IMR-90 (cell line): ENCODE measurements around the gene IL1RAP. TPM values are rescaled to one million over a fixed set of nuclear protein-coding genes. Genes with fewer than 3 reads are reported as not detected.

ENCODE experiments used
- ATAC-seq: fragments of 200-7000 bp; cut with Tn5 transposase; 2 replicates; pipeline ENCODE4 v1.9.1; 2020; ENCODE audit warnings: low read depth, mild to moderate bottlenecking, moderate library complexity
- BruUV-seq: library from RNA; stranded (reverse); fragments of 400-500 nt; replicated peaks from 2 replicates; lab custom pipeline; 2021; lab: Mats Ljungman, UMichigan
- CTCF ChIA-PET: fragments of 300-600 bp; formaldehyde crosslinking; extraction: SDS; loops from one replicate; lab custom pipeline; 2021; ENCODE audit warnings: antibody characterized with exemption; lab: Yijun Ruan, JAX
- POLR2A ChIA-PET: fragments of 300-600 bp; sonication (Branson Sonifier 250); formaldehyde crosslinking; loops from one replicate; lab custom pipeline; 2022; ENCODE audit warnings: antibody characterized with exemption; ENCODE audit not compliant: unreplicated experiment; lab: Charles Lee
- DNase-seq: peaks from one replicate; pipeline ENCODE4 v3.0.0; 2013
- H2AFZ ChIP-seq: replicated peaks from 2 replicates; pipeline ENCODE3; 2013; ENCODE audit warnings: low read length, mild to moderate bottlenecking; ENCODE audit not compliant: poor library complexity
- H2AK5ac ChIP-seq: 2 replicates; pipeline ENCODE4 v1.6.1; 2013; ENCODE audit warnings: low read depth, low read length, inconsistent platforms
- H2AK9ac ChIP-seq: replicated peaks from 2 replicates; pipeline ENCODE3; 2013; ENCODE audit warnings: mild to moderate bottlenecking, low read depth, low read length, moderate library complexity; ENCODE audit not compliant: poor library complexity
- H2BK120ac ChIP-seq: 2 replicates; pipeline ENCODE4 v1.6.1; 2013; ENCODE audit warnings: low read depth, low read length, inconsistent platforms
- H2BK15ac ChIP-seq: 3 replicates; pipeline ENCODE4 v1.6.1; 2013; ENCODE audit warnings: low read depth, low read length, inconsistent platforms
- H2BK20ac ChIP-seq: 2 replicates; pipeline ENCODE4 v1.6.1; 2013; ENCODE audit warnings: low read depth, mild to moderate bottlenecking, inconsistent platforms, low read length, moderate library complexity
- H2BK5ac ChIP-seq: 2 replicates; pipeline ENCODE4 v1.6.1; 2013; ENCODE audit warnings: mild to moderate bottlenecking, low read depth, low read length, inconsistent platforms; ENCODE audit not compliant: poor library complexity, severe bottlenecking
- H3K14ac ChIP-seq: replicated peaks from 2 replicates; pipeline ENCODE4 v1.6.1; 2013; ENCODE audit warnings: low read depth, low read length, inconsistent platforms
- H3K18ac ChIP-seq: 2 replicates; pipeline ENCODE4 v1.6.1; 2013; ENCODE audit warnings: low read depth, low read length, control low read depth
- H3K23ac ChIP-seq: 2 replicates; pipeline ENCODE4 v1.6.1; 2013; ENCODE audit warnings: low read depth, low read length, inconsistent platforms
- H3K27ac ChIP-seq: 2 replicates; pipeline ENCODE4 v1.5.1; 2013; ENCODE audit warnings: mild to moderate bottlenecking, control low read depth, low read length; ENCODE audit not compliant: insufficient read depth
- H3K27me3 ChIP-seq: 2 replicates; pipeline ENCODE4 v1.6.1; 2013; ENCODE audit warnings: low read length; ENCODE audit not compliant: control insufficient read depth, insufficient read depth
- H3K36me3 ChIP-seq: 2 replicates; pipeline ENCODE4 v1.6.1; 2013; ENCODE audit warnings: low read length, mixed read lengths; ENCODE audit not compliant: control insufficient read depth, insufficient read depth
- H3K4ac ChIP-seq: 2 replicates; pipeline ENCODE4 v1.6.1; 2013; ENCODE audit warnings: low read depth, low read length, inconsistent platforms
- H3K4me1 ChIP-seq: 2 replicates; pipeline ENCODE4 v1.6.1; 2013; ENCODE audit warnings: low read length, mixed read lengths; ENCODE audit not compliant: control insufficient read depth, insufficient read depth
- H3K4me2 ChIP-seq: 2 replicates; pipeline ENCODE4 v1.6.1; 2013; ENCODE audit warnings: low read depth, mild to moderate bottlenecking, control low read depth, low read length, moderate library complexity
- H3K4me3 ChIP-seq: 2 replicates; pipeline ENCODE4 v1.5.1; 2013; ENCODE audit warnings: low read depth, mild to moderate bottlenecking, control low read depth, low read length, moderate library complexity; ENCODE audit not compliant: insufficient read depth
- H3K56ac ChIP-seq: 2 replicates; pipeline ENCODE4 v1.6.1; 2013; ENCODE audit warnings: low read length, inconsistent platforms; ENCODE audit not compliant: insufficient read depth; ENCODE audit errors: extremely low read depth
- H3K79me1 ChIP-seq, 2 experiments: 2 replicates each; pipeline ENCODE4 v1.6.1; 2013; ENCODE audit warnings: low read length in 2 of 2, inconsistent platforms in 1 of 2, low read depth in 1 of 2
- H3K9ac ChIP-seq: 2 replicates; pipeline ENCODE4 v1.6.1; 2013; ENCODE audit warnings: low read depth, low read length, control low read depth
- H3K9me1 ChIP-seq: 2 replicates; pipeline ENCODE4 v1.6.1; 2013; ENCODE audit warnings: low read length, inconsistent platforms; ENCODE audit not compliant: insufficient read depth
- H3K9me3 ChIP-seq: 2 replicates; pipeline ENCODE4 v1.6.1; 2013; ENCODE audit warnings: low read length; ENCODE audit not compliant: control insufficient read depth, insufficient read depth
- H4K20me1 ChIP-seq: 2 replicates; pipeline ENCODE4 v1.6.1; 2013; ENCODE audit warnings: low read length, inconsistent platforms; ENCODE audit not compliant: insufficient read depth
- H4K5ac ChIP-seq: 2 replicates; pipeline ENCODE4 v1.6.1; 2013; ENCODE audit warnings: mild to moderate bottlenecking, low read depth, low read length, control low read depth
- H4K8ac ChIP-seq, 2 experiments: 2 replicates each; pipeline ENCODE4 v1.6.1; 2013; ENCODE audit warnings: low read depth in 2 of 2, low read length in 2 of 2, control low read depth in 1 of 2, inconsistent platforms in 1 of 2
- H4K91ac ChIP-seq: 2 replicates; pipeline ENCODE4 v1.6.1; 2013; ENCODE audit warnings: low read depth, low read length, inconsistent platforms; ENCODE audit not compliant: insufficient read depth
- BHLHE40 ChIP-seq: fragments of 150-350 bp; IDR thresholded peaks from 2 replicates; pipeline ENCODE4 v1.6.1; 2016; ENCODE audit warnings: mild to moderate bottlenecking, low read depth, low read length
- CEBPB ChIP-seq: IDR thresholded peaks from 2 replicates; pipeline ENCODE4 v1.6.1; 2012; ENCODE audit warnings: low read depth, low read length, improper control_type of control experiment
- CHD1 ChIP-seq: IDR thresholded peaks from 2 replicates; pipeline ENCODE4 v1.6.1; 2012; ENCODE audit warnings: low read depth, low read length, improper control_type of control experiment
- CTCF ChIP-seq: conservative IDR thresholded peaks from 2 replicates; pipeline ENCODE4 v1.5.1; 2012; ENCODE audit warnings: mild to moderate bottlenecking, low read depth, low read length, improper control_type of control experiment
- FOS ChIP-seq: fragments of 150-350 bp; IDR thresholded peaks from 2 replicates; pipeline ENCODE4 v1.6.1; 2016; ENCODE audit warnings: low read depth, low read length
- MAFK ChIP-seq: IDR thresholded peaks from 2 replicates; pipeline ENCODE4 v1.6.1; 2012; ENCODE audit warnings: low read depth, low read length, improper control_type of control experiment
- MAZ ChIP-seq: IDR thresholded peaks from 2 replicates; pipeline ENCODE4 v1.6.1; 2012; ENCODE audit warnings: low read depth, mild to moderate bottlenecking, low read length, improper control_type of control experiment, moderate library complexity, borderline replicate concordance
- MXI1 ChIP-seq: IDR thresholded peaks from 2 replicates; pipeline ENCODE4 v1.6.1; 2012; ENCODE audit warnings: low read depth, mild to moderate bottlenecking, low read length, moderate library complexity, borderline replicate concordance
- NFE2L2 ChIP-seq: fragments of 150-350 bp; IDR thresholded peaks from 2 replicates; pipeline ENCODE4 v1.6.1; 2016; ENCODE audit warnings: low read depth, mild to moderate bottlenecking, low read length
- POLR2A ChIP-seq: IDR thresholded peaks from 2 replicates; pipeline ENCODE4 v1.6.1; 2012; ENCODE audit warnings: mild to moderate bottlenecking, low read depth, low read length
- RAD21 ChIP-seq: IDR thresholded peaks from 2 replicates; pipeline ENCODE4 v1.6.1; 2012; ENCODE audit warnings: low read length, improper control_type of control experiment
- RCOR1 ChIP-seq: IDR thresholded peaks from 2 replicates; pipeline ENCODE4 v1.6.1; 2012; ENCODE audit warnings: mild to moderate bottlenecking, low read length, improper control_type of control experiment; ENCODE audit not compliant: insufficient replicate concordance
- RFX5 ChIP-seq: IDR thresholded peaks from 2 replicates; pipeline ENCODE4 v1.8.0; 2012; ENCODE audit warnings: low read depth, mild to moderate bottlenecking, low read length, moderate library complexity
- SMC3 ChIP-seq: fragments of 150-350 bp; IDR thresholded peaks from 2 replicates; pipeline ENCODE4 v1.6.1; 2016; ENCODE audit warnings: low read depth, mild to moderate bottlenecking, antibody characterized with exemption, low read length, moderate library complexity
- WGBS, 2 experiments: methylation state at CpG; one replicate each; pipeline versions ENCODE4 v1.1.5 to v1.1.7; 2013; ENCODE audit warnings: missing lambda C conversion rate in 2 of 2; ENCODE audit not compliant: insufficient read length in 1 of 2; ENCODE audit errors: extremely low coverage in 2 of 2; 5-methylcytosine and 5-hydroxymethylcytosine counted together
- dilution Hi-C: fragments of 300-500 bp; cut with HindIII; formaldehyde crosslinking; loops from one replicate; pipeline ENCODE4 v1.14.3; 2018; ENCODE audit warnings: low sequenced_read_pairs; ENCODE audit not compliant: unreplicated experiment
- in situ Hi-C: fragments of 300-500 bp; cut with MboI; formaldehyde crosslinking; loops from 3 replicates; pipeline ENCODE4 v1.14.3; 2019; ENCODE audit warnings: low sequenced_read_pairs, inconsistent platforms, mixed read lengths
- intact Hi-C: fragments of 100-400 bp; cut with micrococcal nuclease; formaldehyde crosslinking; loops from 2 replicates; pipeline ENCODE4 v1.10.0; 2022
- polyA plus RNA-seq, 3 experiments: library from polyadenylated mRNA; depleted of rRNA; stranded (reverse); fragments of >200 nt; gene quantifications; 2 replicates each; pipeline ENCODE4 v1.2.3, GENCODE V29; 2012; ENCODE audit warnings: low replicate concordance in 1 of 3
- total RNA-seq: library from RNA; depleted of rRNA; stranded (reverse); fragments of >200 nt; gene quantifications from 2 replicates; pipeline ENCODE4 v1.2.3, GENCODE V29; 2012
- TF ChIP-seq, protein P1 (sequence below): fragments of 150-350 bp; IDR thresholded peaks from 2 replicates; pipeline ENCODE4 v1.6.1; 2017; ENCODE audit warnings: mild to moderate bottlenecking, antibody characterized with exemption, low read length, low read depth
- TF ChIP-seq, protein P2 (sequence below): fragments of 150-350 bp; IDR thresholded peaks from 2 replicates; pipeline ENCODE4 v1.6.1; 2016; ENCODE audit warnings: low read depth, mild to moderate bottlenecking, low read length, moderate library complexity, borderline replicate concordance

Gene IL1RAP
- total and polyA plus RNA-seq, 2 of the 4 experiments (the other 2 are of a cell fraction): 8.3 to 11.3 TPM

GRCh38 chr3:190680691-190681090 lies 166.8 kb downstream of the IL1RAP start:
- H4K8ac ChIP-seq: no peak overlapping the region
- in situ Hi-C loops: no loop called here
- H3K18ac ChIP-seq: no peak overlapping the region
- no peaks in the 10 kb centered on the region for H3K9me1 ChIP-seq
- no peak overlapping the region for H3K56ac ChIP-seq
- ATAC-seq (no peak), DNase-seq (no peak)
- no peak overlapping the region for H3K27ac ChIP-seq
- no peak overlapping the region for H2BK120ac ChIP-seq
- dilution Hi-C loops: no loop called here
- no peaks in the 10 kb centered on the region for H3K4me1 ChIP-seq
- no peaks in the 10 kb centered on the region for H3K9me3 ChIP-seq
- TF ChIP-seq RCOR1 (no peak), NFE2L2 (no peak), CTCF (no peak), MAZ (no peak), CEBPB (no peak), SMC3 (no peak), CHD1 (no peak), BHLHE40 (no peak), FOS (no peak), RFX5 (no peak), MAFK (no peak), MXI1 (no peak), POLR2A (no peak), RAD21 (no peak)
- TF ChIP-seq, protein P1, sequence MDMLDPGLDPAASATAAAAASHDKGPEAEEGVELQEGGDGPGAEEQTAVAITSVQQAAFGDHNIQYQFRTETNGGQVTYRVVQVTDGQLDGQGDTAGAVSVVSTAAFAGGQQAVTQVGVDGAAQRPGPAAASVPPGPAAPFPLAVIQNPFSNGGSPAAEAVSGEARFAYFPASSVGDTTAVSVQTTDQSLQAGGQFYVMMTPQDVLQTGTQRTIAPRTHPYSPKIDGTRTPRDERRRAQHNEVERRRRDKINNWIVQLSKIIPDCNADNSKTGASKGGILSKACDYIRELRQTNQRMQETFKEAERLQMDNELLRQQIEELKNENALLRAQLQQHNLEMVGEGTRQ: no peak
- TF ChIP-seq, protein P2, sequence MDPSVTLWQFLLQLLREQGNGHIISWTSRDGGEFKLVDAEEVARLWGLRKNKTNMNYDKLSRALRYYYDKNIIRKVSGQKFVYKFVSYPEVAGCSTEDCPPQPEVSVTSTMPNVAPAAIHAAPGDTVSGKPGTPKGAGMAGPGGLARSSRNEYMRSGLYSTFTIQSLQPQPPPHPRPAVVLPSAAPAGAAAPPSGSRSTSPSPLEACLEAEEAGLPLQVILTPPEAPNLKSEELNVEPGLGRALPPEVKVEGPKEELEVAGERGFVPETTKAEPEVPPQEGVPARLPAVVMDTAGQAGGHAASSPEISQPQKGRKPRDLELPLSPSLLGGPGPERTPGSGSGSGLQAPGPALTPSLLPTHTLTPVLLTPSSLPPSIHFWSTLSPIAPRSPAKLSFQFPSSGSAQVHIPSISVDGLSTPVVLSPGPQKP: no peak
- H3K79me1 ChIP-seq: no peaks in the 10 kb centered on the region
- no TSS peak for BruUV-seq
- H4K5ac ChIP-seq: no peak overlapping the region
- no peak overlapping the region for H2AFZ ChIP-seq
- no peak overlapping the region for H3K14ac ChIP-seq
- no peak overlapping the region for H4K91ac ChIP-seq
- H4K20me1 ChIP-seq: no peaks in the 10 kb centered on the region
- H3K4me2 ChIP-seq: no peak overlapping the region
- no peak overlapping the region for H2AK9ac ChIP-seq
- no peak overlapping the region for H3K9ac ChIP-seq
- intact Hi-C loops: no loop called here
- no peak overlapping the region for H3K4me3 ChIP-seq
- H2BK15ac ChIP-seq: no peak overlapping the region
- H2BK5ac ChIP-seq: no peak overlapping the region
- H3K4ac ChIP-seq: no peak overlapping the region
- ChIA-PET CTCF (interaction anchor here (0.6 kb wide), 1 partner anchor 10 kb away, joined by 3 read pairs; no protein-coding TSS in a partner anchor), POLR2A (no interaction called here)
- no peak overlapping the region for H2AK5ac ChIP-seq
- no peak overlapping the region for H3K23ac ChIP-seq
- no peak overlapping the region for H2BK20ac ChIP-seq
- no peaks in the 10 kb centered on the region for H3K27me3 ChIP-seq
- H3K36me3 ChIP-seq: no peaks in the 10 kb centered on the region
- WGBS, 2 experiments: 100% methylated on average over 1 of the region's 5 CpGs; no CpG with 5 or more reads in 1 of the 2 experiments
